Trophoblast cell (in vitro differentiated cells and primary cell): Measurements from ENCODE around the gene EGFL7.
A peak's percentile ranks its signal among the peaks of the same experiment; 100 is the strongest.
"Not testable (repeated sequence)": the region's sequence is repeated elsewhere in the genome, so short reads cannot be mapped to it uniquely, and the experiment has no call there.

ENCODE experiments used
- DNase-seq, 2 donors: peaks; one replicate each; pipeline ENCODE4 v3.0.0-alpha.2; 2016
- H2AFZ ChIP-seq: 2 replicates; pipeline ENCODE4 v1.6.1; 2013; ENCODE audit warnings: low read length, moderate library complexity, mild to moderate bottlenecking; ENCODE audit not compliant: insufficient read depth, poor library complexity
- H2AK5ac ChIP-seq: 2 replicates; pipeline ENCODE4 v1.6.1; 2013; ENCODE audit warnings: mild to moderate bottlenecking, low read length
- H2BK120ac ChIP-seq: 2 replicates; pipeline ENCODE4 v1.6.1; 2013; ENCODE audit warnings: low read length, mild to moderate bottlenecking, moderate library complexity; ENCODE audit not compliant: insufficient read depth, poor library complexity
- H2BK12ac ChIP-seq: 2 replicates; pipeline ENCODE4 v1.6.1; 2013; ENCODE audit warnings: mild to moderate bottlenecking, low read length, moderate library complexity
- H2BK5ac ChIP-seq: 2 replicates; pipeline ENCODE4 v1.6.1; 2013; ENCODE audit warnings: low read length, low read depth, moderate library complexity, mild to moderate bottlenecking; ENCODE audit not compliant: poor library complexity
- H3K14ac ChIP-seq: 2 replicates; pipeline ENCODE4 v1.6.1; 2013; ENCODE audit warnings: mild to moderate bottlenecking, low read length
- H3K18ac ChIP-seq: 2 replicates; pipeline ENCODE4 v1.6.1; 2013; ENCODE audit warnings: mild to moderate bottlenecking, low read length
- H3K23ac ChIP-seq: 2 replicates; pipeline ENCODE4 v1.6.1; 2013; ENCODE audit warnings: low read length
- H3K27ac ChIP-seq: 2 replicates; pipeline ENCODE4 v1.5.1; 2013; ENCODE audit warnings: low read depth, mild to moderate bottlenecking, inconsistent platforms, low read length, moderate library complexity
- H3K27me3 ChIP-seq: 2 replicates; pipeline ENCODE4 v1.6.1; 2013; ENCODE audit warnings: inconsistent platforms, mild to moderate bottlenecking, low read length, moderate library complexity; ENCODE audit not compliant: insufficient read depth
- H3K36me3 ChIP-seq, 2 experiments: 1 replicate in 1 of 2; 2 replicates in 1 of 2; pipeline ENCODE4 v1.6.1; 2013; ENCODE audit warnings: low read length in 2 of 2, mild to moderate bottlenecking in 2 of 2, moderate library complexity in 1 of 2; ENCODE audit not compliant: insufficient read depth in 2 of 2, control insufficient read depth in 1 of 2
- H3K4ac ChIP-seq: 2 replicates; pipeline ENCODE4 v1.6.1; 2013; ENCODE audit warnings: low read depth, mild to moderate bottlenecking, low read length, moderate library complexity
- H3K4me1 ChIP-seq, 2 experiments: 1 replicate in 1 of 2; 2 replicates in 1 of 2; pipeline ENCODE4 v1.6.1; 2013; ENCODE audit warnings: low read length in 2 of 2, mild to moderate bottlenecking in 2 of 2, moderate library complexity in 1 of 2; ENCODE audit not compliant: insufficient read depth in 2 of 2, control insufficient read depth in 1 of 2
- H3K4me2 ChIP-seq: 2 replicates; pipeline ENCODE4 v1.6.1; 2013; ENCODE audit warnings: inconsistent platforms, mild to moderate bottlenecking, low read length, moderate library complexity
- H3K4me3 ChIP-seq: 2 replicates; pipeline ENCODE4 v1.5.1; 2013; ENCODE audit warnings: mild to moderate bottlenecking, low read depth, low read length, inconsistent platforms
- H3K79me1 ChIP-seq: one replicate; pipeline ENCODE4 v1.6.1; 2013; ENCODE audit warnings: low read length
- H3K79me2 ChIP-seq: 2 replicates; pipeline ENCODE4 v1.6.1; 2013; ENCODE audit warnings: low read length, mild to moderate bottlenecking; ENCODE audit not compliant: control insufficient read depth, insufficient read depth, poor library complexity
- H3K9ac ChIP-seq: 2 replicates; pipeline ENCODE4 v1.6.1; 2013; ENCODE audit warnings: mild to moderate bottlenecking, low read length
- H3K9me3 ChIP-seq: 2 replicates; pipeline ENCODE4 v1.6.1; 2013; ENCODE audit warnings: low read depth, mild to moderate bottlenecking, control low read depth, inconsistent platforms, low read length; ENCODE audit not compliant: insufficient read depth
- H4K12ac ChIP-seq: 2 replicates; pipeline ENCODE4 v1.6.1; 2013; ENCODE audit warnings: low read depth, mild to moderate bottlenecking, low read length, moderate library complexity
- H4K8ac ChIP-seq: 2 replicates; pipeline ENCODE4 v1.6.1; 2013; ENCODE audit warnings: low read depth, mild to moderate bottlenecking, low read length, moderate library complexity
- H4K91ac ChIP-seq: one replicate; pipeline ENCODE4 v1.6.1; 2013; ENCODE audit warnings: low read depth, mild to moderate bottlenecking, low read length, moderate library complexity
- WGBS: extraction: QIAGEN DNeasy Blood & Tissue Kit; methylation state at CpG from one replicate; pipeline ENCODE4 v1.1.7; 2013; ENCODE audit warnings: missing lambda C conversion rate; ENCODE audit not compliant: insufficient read length, insufficient coverage; ENCODE audit errors: extremely low coverage; 5-methylcytosine and 5-hydroxymethylcytosine counted together

EGFL7 gene

GRCh38 chr9:136711219-136711648 lies 48.5 kb downstream of the EGFL7 start:
- not testable (repeated sequence) for H3K4ac ChIP-seq, H3K27ac ChIP-seq, H3K18ac ChIP-seq, H3K14ac ChIP-seq, H3K23ac ChIP-seq, DNase-seq, H2AFZ ChIP-seq, H4K91ac ChIP-seq, H2AK5ac ChIP-seq, H4K12ac ChIP-seq, H3K9ac ChIP-seq, H3K36me3 ChIP-seq, H3K9me3 ChIP-seq, H2BK120ac ChIP-seq, H3K79me2 ChIP-seq, H3K4me2 ChIP-seq, H2BK5ac ChIP-seq, H3K4me3 ChIP-seq, H3K27me3 ChIP-seq, H2BK12ac ChIP-seq, H4K8ac ChIP-seq
- WGBS, result no CpG with 5 or more reads among the region's 4 CpGs
- Histone ChIP-seq H3K4me1 (peaks cover 22 to 27% of the 10 kb centered on the region in 2 experiments), H3K79me1 (peaks cover 22% of the 10 kb centered on the region)

GRCh38 chr9:136711751-136712689 lies 49.3 kb downstream of the EGFL7 start, which contains the start of gene DIPK1B:
TSS of gene DIPK1B (plus strand) at chr9:136712572. CDS start at chr9:136712666, 94 bp downstream.
- H3K9ac ChIP-seq, result peak within 1 kb of the TSS; percentile 80
- DNase-seq, result peak in 1 of 2 donors; percentile 31

GRCh38 chr9:136712690-136713544 lies 50.2 kb downstream of the EGFL7 start:
- H3K36me3 ChIP-seq, result peaks cover 0 to 4% of the 10 kb centered on the region in 2 experiments
- peak overlapping the region; percentile 43 for H2BK5ac ChIP-seq
- peak overlapping the region; percentile 62 for H2AFZ ChIP-seq
- H3K4me2 ChIP-seq, result peak overlapping the region; percentile 67
- H3K9me3 ChIP-seq, result no peaks in the 10 kb centered on the region
- no CpG with 5 or more reads among the region's 56 CpGs for WGBS
- peaks cover 2% of the 10 kb centered on the region for H3K27me3 ChIP-seq
- H3K79me1 ChIP-seq, result peaks cover 22% of the 10 kb centered on the region
- H2BK12ac ChIP-seq, result peak overlapping the region; percentile 68
- H3K4ac ChIP-seq, result peak overlapping the region; percentile 35
- H2BK120ac ChIP-seq, result peak overlapping the region; percentile 52
- H3K23ac ChIP-seq, result no peak overlapping the region
- H3K18ac ChIP-seq, result peak overlapping the region; percentile 89
- H4K8ac ChIP-seq, result peak overlapping the region; percentile 94
- peak overlapping the region; percentile 80 for H3K9ac ChIP-seq
- peak overlapping the region; percentile 40 for H4K12ac ChIP-seq
- peak overlapping the region; percentile 13 for H3K27ac ChIP-seq
- H3K4me3 ChIP-seq, result peak overlapping the region; percentile 81
- peaks cover 9% of the 10 kb centered on the region for H3K79me2 ChIP-seq
- H3K4me1 ChIP-seq, result peaks cover 22 to 27% of the 10 kb centered on the region in 2 experiments
- H3K14ac ChIP-seq, result peak overlapping the region; percentile 95
- H4K91ac ChIP-seq, result peak overlapping the region; percentile 90
- DNase-seq, result no peak
- peak overlapping the region; percentile 92 for H2AK5ac ChIP-seq

More at GRCh38 chr9:136711751-136712689, 49.3 kb downstream of the EGFL7 start, which contains the start of gene DIPK1B:
- Histone ChIP-seq H2BK120ac (peak within 1 kb of the TSS; percentile 52), H3K36me3 (no peaks in the 10 kb centered on the region), H3K4me3 (peak within 1 kb of the TSS; percentile 81), H3K4me2 (peak within 1 kb of the TSS; percentile 92), H3K79me2 (peaks cover 9% of the 10 kb centered on the region), H4K12ac (peak within 1 kb of the TSS; percentile 40), H4K8ac (peak within 1 kb of the TSS; percentile 94), H3K27ac (peak within 1 kb of the TSS; percentile 13), H3K4me1 (peaks cover 22 to 27% of the 10 kb centered on the region in 2 experiments), H3K27me3 (peaks cover 2% of the 10 kb centered on the region), H4K91ac (peak within 1 kb of the TSS; percentile 90), H2BK12ac (peak within 1 kb of the TSS; percentile 68), H3K14ac (peak within 1 kb of the TSS; percentile 95), H3K79me1 (peaks cover 22% of the 10 kb centered on the region), H2AK5ac (peak within 1 kb of the TSS; percentile 92), H2AFZ (peak within 1 kb of the TSS; percentile 62), H3K18ac (peak within 1 kb of the TSS; percentile 89), H3K9me3 (no peaks in the 10 kb centered on the region), H3K4ac (peak within 1 kb of the TSS; percentile 35), H2BK5ac (peak within 1 kb of the TSS; percentile 43), H3K23ac (no peak within 1 kb of the TSS)
- no CpG with 5 or more reads among the region's 119 CpGs for WGBS

GRCh38 chr9:136713550-136713949 lies 50.8 kb downstream of the EGFL7 start:
- H3K79me1 ChIP-seq, result peaks cover 22% of the 10 kb centered on the region
- H3K4me2 ChIP-seq, result peak overlapping the region; percentile 67
- H3K4me1 ChIP-seq, result peaks cover 22 to 27% of the 10 kb centered on the region in 2 experiments
- no peak overlapping the region for H3K27ac ChIP-seq
- peak overlapping the region; percentile 92 for H2AK5ac ChIP-seq
- WGBS, result no CpG with 5 or more reads among the region's 8 CpGs
- H2BK5ac ChIP-seq, result no peak overlapping the region
- H3K79me2 ChIP-seq, result peaks cover 9% of the 10 kb centered on the region
- H3K9me3 ChIP-seq, result no peaks in the 10 kb centered on the region
- H3K18ac ChIP-seq, result peak overlapping the region; percentile 89
- peaks cover 2% of the 10 kb centered on the region for H3K27me3 ChIP-seq
- no peak overlapping the region for H3K4me3 ChIP-seq
- H4K12ac ChIP-seq, result peak overlapping the region; percentile 39
- DNase-seq, result no peak
- peak overlapping the region; percentile 68 for H4K8ac ChIP-seq
- peak overlapping the region; percentile 68 for H2BK12ac ChIP-seq
- no peak overlapping the region for H2AFZ ChIP-seq
- H2BK120ac ChIP-seq, result peak overlapping the region; percentile 71
- peak overlapping the region; percentile 75 for H3K14ac ChIP-seq
- peak overlapping the region; percentile 90 for H4K91ac ChIP-seq
- H3K36me3 ChIP-seq, result peaks cover 4% of the 10 kb centered on the region in 2 experiments
- no peak overlapping the region for H3K23ac ChIP-seq
- H3K4ac ChIP-seq, result peak overlapping the region; percentile 35
- H3K9ac ChIP-seq, result no peak overlapping the region
